HepG2 (cell line): ENCODE results near the gene SORL1-AS1.

Experiments
- ATAC-seq: fragments of 200-7000 bp; cut with Tn5 transposase; 3 replicates; pipeline ENCODE4 v1.9.1; 2020; ENCODE audit warnings: mild to moderate bottlenecking, moderate library complexity
- BruUV-seq: library from RNA; stranded (reverse); fragments of 400-500 nt; replicated peaks from 2 replicates; lab custom pipeline; 2021; lab: Mats Ljungman, UMichigan
- CTCF ChIA-PET: fragments of 300-600 bp; formaldehyde crosslinking; extraction: SDS; loops from one replicate; lab custom pipeline; 2021; ENCODE audit warnings: low total read pairs, inconsistent platforms, low intra/inter-chr PET ratio; lab: Yijun Ruan, JAX
- POLR2A ChIA-PET: fragments of 350-600 bp; sonication (Branson Sonifier 250); formaldehyde crosslinking; loops from one replicate; lab custom pipeline; 2020; ENCODE audit warnings: antibody characterized with exemption, inconsistent platforms; lab: Yijun Ruan, JAX
- DNase-seq: peaks from one replicate; pipeline ENCODE4 v3.0.0-alpha.2; 2015; ENCODE audit warnings: low spot score
- FAIRE-seq: peaks from 3 replicates; lab custom pipeline; 2011; peaks lifted over from hg19 to GRCh38; lab: Jason Lieb, UNC
- H2AFZ ChIP-seq: one replicate; pipeline ENCODE4 v1.6.1; 2011; ENCODE audit warnings: low read length, inconsistent platforms
- H3K27ac ChIP-seq: fragments of 300-600 bp; 3 replicates; pipeline ENCODE4 v1.8.0; 2011; ENCODE audit warnings: mixed run types, mild to moderate bottlenecking, mixed read lengths, low read length, inconsistent platforms; ENCODE audit not compliant: insufficient read depth; ENCODE audit errors: extremely low read length
- H3K27me3 ChIP-seq, 2 experiments: fragments of 200-600 bp in 1 of 2; 2 replicates in 1 of 2; 3 replicates in 1 of 2; pipeline versions ENCODE4 v1.6.0 to v1.8.0; 2011; ENCODE audit warnings: low read length in 2 of 2, mild to moderate bottlenecking in 2 of 2, moderate library complexity in 2 of 2, inconsistent platforms in 1 of 2; ENCODE audit not compliant: insufficient read depth in 2 of 2, control insufficient read depth in 1 of 2
- H3K36me3 ChIP-seq, 2 experiments: fragments of 200-600 bp in 1 of 2; replicated peaks in 1 of 2; 2 replicates in 1 of 2; 3 replicates in 1 of 2; pipeline versions ENCODE4 v1.5.1 to v1.8.0; 2011; ENCODE audit warnings: low read length in 2 of 2, inconsistent platforms in 1 of 2; ENCODE audit not compliant: insufficient read depth in 2 of 2, control insufficient read depth in 1 of 2
- H3K4me1 ChIP-seq: 2 replicates; pipeline ENCODE4 v1.5.1; 2012; ENCODE audit warnings: low read length, inconsistent platforms; ENCODE audit not compliant: insufficient read depth
- H3K4me2 ChIP-seq: 2 replicates; pipeline ENCODE4 v1.6.0; 2011; ENCODE audit warnings: low read depth, low read length, inconsistent platforms
- H3K4me3 ChIP-seq, 3 experiments: fragments of 200-600 bp in 1 of 3; sonication (generic), shearing (Covaris generic) in 1 of 3; replicated peaks in 1 of 3; 2 replicates each; pipeline ENCODE4 v1.5.1; 2011 to 2016; ENCODE audit warnings: low read length in 3 of 3, inconsistent platforms in 2 of 3, low read depth in 2 of 3, mild to moderate bottlenecking in 2 of 3, control low read depth in 1 of 3, mixed read lengths in 1 of 3; ENCODE audit not compliant: insufficient read depth in 1 of 3
- H3K79me2 ChIP-seq: one replicate; pipeline ENCODE4 v1.6.1; 2011; ENCODE audit warnings: low read length, inconsistent platforms; ENCODE audit not compliant: insufficient read depth
- H3K9ac ChIP-seq: 2 replicates; pipeline ENCODE4 v1.6.0; 2011; ENCODE audit warnings: mild to moderate bottlenecking, low read depth, low read length, inconsistent platforms; ENCODE audit not compliant: insufficient read depth
- H3K9me3 ChIP-seq: 2 replicates; pipeline ENCODE4 v1.5.1; 2012; ENCODE audit warnings: mild to moderate bottlenecking, low read length
- H4K20me1 ChIP-seq: 2 replicates; pipeline ENCODE4 v1.6.0; 2011; ENCODE audit warnings: inconsistent platforms, mild to moderate bottlenecking, low read length, moderate library complexity; ENCODE audit not compliant: insufficient read depth
- AHDC1 ChIP-seq: sonication (generic); formaldehyde crosslinking; IDR thresholded peaks from 2 replicates; pipeline ENCODE4 v1.5.1; 2020; ENCODE audit warnings: mild to moderate bottlenecking, missing genetic modification reagents, borderline replicate concordance
- NFIB ChIP-seq: sonication (generic); formaldehyde crosslinking; IDR thresholded peaks from 2 replicates; pipeline ENCODE4 v1.9.0; 2021; ENCODE audit warnings: missing genetic modification reagents, mild to moderate bottlenecking, borderline replicate concordance
- WGBS: methylation state at CpG from one replicate; pipeline ENCODE4 v1.1.6; 2017; ENCODE audit warnings: low lambda C conversion rate; 5-methylcytosine and 5-hydroxymethylcytosine counted together
- in situ Hi-C: cut with HindIII; loops from 2 replicates; pipeline ENCODE4 v1.10.0; 2017; ENCODE audit warnings: low pct_unique_long_range_greater_than_20kb; ENCODE audit not compliant: extremely low pct_ligation_motif_present
- intact Hi-C: fragments of 100-400 bp; cut with micrococcal nuclease; formaldehyde crosslinking; loops from one replicate; pipeline ENCODE4 v1.10.0; 2022; ENCODE audit not compliant: unreplicated experiment
- TF ChIP-seq, protein P1 (sequence below): sonication (generic); formaldehyde crosslinking; conservative IDR thresholded peaks from 2 replicates; pipeline ENCODE4 v1.8.0; 2022; ENCODE audit warnings: mild to moderate bottlenecking, moderate library complexity, missing genetic modification reagents

SORL1-AS1 gene

GRCh38 chr11:121449626-121450025, 3.1 kb downstream of the SORL1-AS1 start (continued):
- TF ChIP-seq, protein P1, sequence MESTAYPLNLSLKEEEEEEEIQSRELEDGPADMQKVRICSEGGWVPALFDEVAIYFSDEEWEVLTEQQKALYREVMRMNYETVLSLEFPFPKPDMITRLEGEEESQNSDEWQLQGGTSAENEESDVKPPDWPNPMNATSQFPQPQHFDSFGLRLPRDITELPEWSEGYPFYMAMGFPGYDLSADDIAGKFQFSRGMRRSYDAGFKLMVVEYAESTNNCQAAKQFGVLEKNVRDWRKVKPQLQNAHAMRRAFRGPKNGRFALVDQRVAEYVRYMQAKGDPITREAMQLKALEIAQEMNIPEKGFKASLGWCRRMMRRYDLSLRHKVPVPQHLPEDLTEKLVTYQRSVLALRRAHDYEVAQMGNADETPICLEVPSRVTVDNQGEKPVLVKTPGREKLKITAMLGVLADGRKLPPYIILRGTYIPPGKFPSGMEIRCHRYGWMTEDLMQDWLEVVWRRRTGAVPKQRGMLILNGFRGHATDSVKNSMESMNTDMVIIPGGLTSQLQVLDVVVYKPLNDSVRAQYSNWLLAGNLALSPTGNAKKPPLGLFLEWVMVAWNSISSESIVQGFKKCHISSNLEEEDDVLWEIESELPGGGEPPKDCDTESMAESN (CRISPR knock-in tag) = no peak
- no peak for TF ChIP-seq AHDC1 (CRISPR knock-in tag)

GRCh38 chr11:121449123-121449522, 3.6 kb downstream of the SORL1-AS1 start:
- H3K4me1 ChIP-seq = peaks cover 68% of the 10 kb centered on the region
- BruUV-seq = no TSS peak
- H3K4me3 ChIP-seq = no peak overlapping the region
- in situ Hi-C loops = no loop called here
- POLR2A ChIA-PET = no interaction called here
- no peak for TF ChIP-seq NFIB (CRISPR knock-in tag)
- DNase-seq (no peak), FAIRE-seq (no peak), ATAC-seq (no peak)
- no peak overlapping the region for H3K27ac ChIP-seq
- no peak overlapping the region for H3K9ac ChIP-seq
- H2AFZ ChIP-seq = no peak overlapping the region
- peaks cover 0 to 6% of the 10 kb centered on the region in 2 experiments; a peak in 1 of 5 replicates for H3K27me3 ChIP-seq
- peaks cover 19% of the 10 kb centered on the region for H3K79me2 ChIP-seq
- H3K36me3 ChIP-seq = no peaks in the 10 kb centered on the region
- no peaks in the 10 kb centered on the region for H3K9me3 ChIP-seq
- intact Hi-C loops = no loop called here
- no peaks in the 10 kb centered on the region for H4K20me1 ChIP-seq
- CTCF ChIA-PET = no interaction called here
- WGBS = 90% methylated on average over 3 of the region's 4 CpGs
- H3K4me2 ChIP-seq = no peak overlapping the region; the same call in 1 of the 2 replicates
